Epidermal melanocyte (primary cell): ENCODE results near the gene PSMC4.

Source experiments
- DNase-seq: peaks from one replicate; pipeline ENCODE4 v3.0.0; 2011; ENCODE audit warnings: low spot score; ENCODE audit not compliant: insufficient read length

PSMC4 gene

DNA sequence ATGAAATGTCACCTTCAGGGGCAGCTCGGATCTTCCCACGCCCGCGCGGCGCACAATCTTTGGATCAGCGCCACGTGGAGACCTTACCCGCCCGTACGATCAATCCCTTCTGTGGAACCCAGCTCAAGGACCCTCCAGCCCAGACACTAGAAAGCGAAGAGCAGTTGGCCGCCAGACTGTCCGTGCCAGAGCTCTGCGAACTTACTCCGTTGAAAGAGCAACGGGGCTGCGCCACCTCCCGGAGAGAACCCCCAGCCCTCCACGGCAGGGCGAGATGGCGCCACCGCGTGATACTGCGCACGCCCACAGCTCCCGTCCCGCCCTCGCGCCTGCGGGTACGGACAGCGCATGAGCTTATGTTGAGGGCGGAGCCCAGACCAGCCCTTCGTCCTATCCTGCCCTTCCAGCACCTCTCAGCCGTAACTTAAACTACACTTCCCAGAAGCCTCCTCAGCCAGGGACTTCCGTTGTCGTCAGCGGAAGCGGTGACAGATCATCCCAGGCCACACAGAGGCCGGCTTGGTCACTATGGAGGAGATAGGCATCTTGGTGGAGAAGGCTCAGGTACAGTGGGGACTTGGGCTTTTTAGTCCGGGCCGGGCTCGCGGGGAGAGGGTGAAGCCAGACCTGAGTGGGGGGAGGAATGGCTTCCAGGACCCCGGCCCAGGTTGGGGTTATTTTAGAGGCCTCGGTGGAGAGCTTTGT is at the start of gene PSMC4:
Gene PSMC4, plus strand, starts transcription at position 491 of the 705 bp plus-strand sequence. Its CDS starts 38 bp downstream, at position 529.
- DNase-seq, result peak; percentile 89

GRCh38 chr19:39923862-39924261 is 47.1 kb upstream of the PSMC4 start:
- DNase-seq, result no peak

DNA sequence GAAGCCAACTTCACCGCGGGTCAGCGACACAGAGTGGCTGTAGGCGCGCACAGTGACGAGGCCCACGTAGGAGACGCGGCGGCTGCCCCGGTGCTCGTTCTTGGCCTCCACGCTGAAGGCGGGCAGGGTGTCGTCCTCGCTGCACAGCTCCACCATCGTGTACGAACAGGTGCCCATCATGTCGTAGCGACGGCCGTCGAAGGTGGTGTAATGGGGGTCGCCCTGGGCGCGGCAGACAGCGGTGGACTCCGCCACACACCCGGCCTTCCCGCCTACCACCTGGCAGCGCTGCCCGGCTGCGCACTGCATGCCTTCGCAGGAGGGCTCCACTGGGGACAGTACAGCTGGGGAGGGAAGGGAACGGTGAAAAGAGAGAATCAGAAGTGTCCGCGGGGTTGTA is 46.6 kb upstream of the PSMC4 start:
- DNase-seq, result no peak

DNA sequence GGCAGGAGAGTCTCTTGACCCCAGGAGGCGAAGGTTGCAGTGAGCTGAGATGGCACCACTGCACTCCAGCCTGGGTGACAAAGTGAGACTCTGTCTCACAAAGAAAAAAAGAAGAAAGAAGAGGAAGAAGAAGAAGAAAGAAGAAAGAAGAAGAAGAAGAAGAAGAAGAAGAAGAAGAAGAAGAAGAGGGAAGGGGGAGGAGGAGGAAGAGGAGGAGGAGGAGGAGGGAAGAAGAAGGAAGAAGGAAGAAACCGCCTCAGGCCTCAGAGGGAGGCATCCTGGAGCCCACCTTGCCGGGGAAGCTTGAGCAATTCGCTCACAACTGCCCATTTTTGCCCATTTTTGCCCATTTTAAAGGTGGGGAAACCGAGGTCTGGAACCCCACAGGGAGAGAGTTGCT is 46.0 kb upstream of the PSMC4 start:
- no peak for DNase-seq

DNA sequence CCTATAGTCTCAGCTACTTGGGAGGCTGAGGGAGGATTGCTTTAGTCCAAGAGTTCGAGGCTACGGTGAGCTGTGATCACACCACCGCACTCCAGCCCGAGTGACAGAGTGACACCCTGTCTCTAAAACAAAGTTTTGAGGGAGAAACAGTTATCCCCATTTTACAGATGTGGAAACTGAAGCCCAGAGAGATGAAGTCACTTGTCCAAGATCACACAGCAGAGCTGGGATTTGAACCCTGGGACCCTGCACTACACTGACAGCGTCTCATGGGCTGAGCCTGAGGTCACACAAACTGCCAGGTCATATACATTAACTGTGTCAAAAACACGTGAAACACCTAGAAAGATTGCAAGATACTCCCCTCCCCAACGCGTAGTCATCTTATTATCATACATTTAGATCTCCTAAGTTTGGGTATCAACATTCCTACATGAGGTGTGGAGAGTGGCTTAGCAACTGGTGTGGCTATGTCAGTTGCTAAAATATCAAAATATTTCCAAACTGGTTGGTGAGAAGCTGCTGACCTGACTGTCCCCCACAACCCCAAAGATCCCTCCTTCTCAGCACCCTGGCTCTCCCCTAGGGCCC is 44.7 kb upstream of the PSMC4 start:
- no peak for DNase-seq

- no peak for DNase-seq
Measured at GRCh38 chr19:39927076-39927475, 43.9 kb upstream of the PSMC4 start.

GRCh38 chr19:39927524-39928356 is 43.2 kb upstream of the PSMC4 start:
- DNase-seq, result no peak

- no peak for DNase-seq
Measured at GRCh38 chr19:39928357-39928725, 42.6 kb upstream of the PSMC4 start.

- no peak for DNase-seq
Measured at GRCh38 chr19:39929750-39930149, 41.2 kb upstream of the PSMC4 start.

DNA sequence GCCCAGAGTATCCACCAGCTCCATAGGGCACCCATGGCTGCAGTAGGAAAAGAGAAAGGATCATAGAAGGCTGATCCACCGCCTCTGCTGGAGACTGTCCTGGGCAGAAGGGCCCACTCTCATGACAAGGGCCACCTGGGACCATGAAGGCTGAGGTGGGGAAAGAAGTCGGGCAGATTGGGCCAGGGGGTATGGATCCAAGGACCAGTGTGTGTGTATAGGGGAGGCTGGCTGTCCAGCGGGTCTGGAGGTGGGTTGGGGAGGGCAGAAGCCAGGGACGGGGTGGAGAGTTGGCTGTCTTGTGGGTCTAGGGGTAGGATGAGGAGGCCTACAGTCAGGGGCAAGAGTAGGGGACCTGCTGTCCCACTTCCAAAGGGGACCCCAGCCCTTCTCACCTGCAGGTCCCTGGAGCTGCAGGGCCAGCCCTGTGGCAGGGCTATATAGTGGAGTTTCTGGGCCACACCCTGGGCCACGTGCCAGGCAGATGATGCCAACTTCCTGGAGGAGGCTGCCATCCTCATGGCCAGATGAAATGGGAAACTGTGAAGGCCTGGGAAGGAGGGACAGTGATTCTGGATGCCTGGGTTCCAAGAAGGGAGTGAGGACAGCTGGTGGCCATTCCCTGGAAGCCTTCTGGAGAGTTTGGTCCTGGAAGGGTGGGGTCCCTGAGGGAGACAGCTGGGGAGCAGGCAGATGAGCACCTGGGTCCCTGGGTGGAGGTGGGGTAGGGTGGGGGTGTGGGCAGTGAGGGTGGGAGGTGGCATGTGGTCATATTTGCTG is 36.2 kb upstream of the PSMC4 start, which contains the start of gene FCGBP:
Gene FCGBP, minus strand, starts transcription at position 51 of the 780 bp plus-strand sequence.
- no peak for DNase-seq

DNA sequence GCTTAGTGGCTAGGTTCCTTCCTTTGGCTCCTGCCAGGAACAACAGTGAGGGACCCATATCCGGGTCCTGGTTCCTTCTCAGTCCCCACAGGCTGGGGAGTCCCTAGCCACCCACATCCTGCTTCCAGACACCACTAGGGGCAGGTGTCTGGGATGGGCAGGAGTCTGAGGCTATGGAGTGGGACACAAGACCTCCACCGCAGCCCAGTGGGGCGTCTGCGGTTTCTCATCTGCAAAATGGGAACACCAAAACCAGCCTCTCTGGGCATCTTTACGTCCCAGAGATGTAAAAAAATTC is 35.7 kb upstream of the PSMC4 start:
- DNase-seq, result no peak

DNA sequence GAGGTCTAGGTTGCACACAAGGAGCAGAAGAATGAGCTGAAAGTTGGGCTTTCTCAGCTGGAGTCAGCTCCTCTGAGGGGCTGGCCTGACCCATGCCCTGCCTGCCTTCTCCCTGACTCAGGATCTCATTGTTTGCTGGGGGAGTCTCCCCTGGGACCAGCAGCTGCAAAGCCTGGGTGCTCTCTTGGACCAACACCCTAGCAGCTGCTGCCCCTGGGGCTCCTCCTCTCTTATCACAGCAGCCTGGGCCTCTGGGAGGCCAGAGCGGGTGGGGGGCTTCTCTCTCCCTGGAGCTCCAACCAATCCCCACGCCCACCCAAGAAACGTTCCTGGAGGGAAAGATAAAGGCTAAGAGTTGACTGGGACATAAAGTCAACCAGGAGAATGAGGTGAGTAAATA is 34.9 kb upstream of the PSMC4 start:
- no peak for DNase-seq

- DNase-seq, result no peak
Measured at GRCh38 chr19:39936622-39937021, 34.3 kb upstream of the PSMC4 start.

GRCh38 chr19:39937094-39937720 is 33.8 kb upstream of the PSMC4 start:
- DNase-seq, result no peak

GRCh38 chr19:39937787-39938186 is 33.2 kb upstream of the PSMC4 start:
- no peak for DNase-seq

DNA sequence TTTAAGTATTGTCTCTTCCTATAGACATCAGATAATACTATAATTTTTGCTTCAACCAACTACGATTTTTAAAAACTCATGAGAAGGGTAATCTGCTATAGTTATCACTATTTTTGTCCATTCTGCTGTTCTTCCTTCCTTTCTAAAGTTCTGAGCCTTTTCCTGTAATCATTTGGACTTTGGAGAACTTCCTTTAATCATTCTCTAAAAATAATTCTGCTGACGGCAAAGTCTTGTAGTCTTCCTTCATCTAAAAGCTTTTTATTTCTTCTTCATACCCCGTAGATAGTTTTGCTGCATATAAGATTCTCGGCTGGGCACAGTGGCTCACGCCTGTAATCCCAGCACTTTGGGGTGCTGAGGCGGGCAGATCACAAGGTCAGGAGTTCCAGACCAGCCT is 31.4 kb upstream of the PSMC4 start:
- no peak for DNase-seq

GRCh38 chr19:39940221-39940833 is 30.6 kb upstream of the PSMC4 start:
- DNase-seq, result no peak

- no peak for DNase-seq
Measured at GRCh38 chr19:39941151-39941550, 29.8 kb upstream of the PSMC4 start.

GRCh38 chr19:39941615-39942365 is 29.2 kb upstream of the PSMC4 start:
- no peak for DNase-seq

DNA sequence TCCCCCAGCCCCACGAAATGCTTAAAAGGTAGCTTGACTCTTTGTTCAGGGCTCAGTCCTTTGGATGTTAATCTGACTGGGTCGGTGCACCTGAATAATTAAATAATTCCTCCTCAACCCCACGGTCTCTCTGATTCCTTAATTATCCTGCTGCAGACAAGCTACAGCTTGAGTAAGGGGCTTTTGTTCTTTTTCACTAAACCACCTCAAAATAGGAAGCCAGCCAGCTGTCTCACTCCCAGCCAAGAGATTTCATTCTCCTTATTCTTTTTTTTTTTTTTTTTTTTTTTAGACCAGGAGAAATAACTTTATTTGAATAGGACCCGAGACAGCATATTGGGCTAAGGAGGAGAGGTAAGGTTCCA is 28.6 kb upstream of the PSMC4 start:
- DNase-seq, result no peak
